OCI-LY7 (cell line): ENCODE measurements around the gene ZBTB40.

Source experiments
- CTCF ChIP-seq: fragments of 200-600 bp; sonication (generic); conservative IDR thresholded peaks from 2 replicates; pipeline ENCODE4 v1.5.1; 2014; ENCODE audit warnings: mild to moderate bottlenecking, antibody characterized with exemption, low read length, moderate library complexity, mixed read lengths
- EZH2phosphoT487 ChIP-seq: fragments of 200-600 bp; sonication (generic); IDR thresholded peaks from 2 replicates; pipeline ENCODE4 v1.6.1; 2018; ENCODE audit warnings: low read depth, borderline replicate concordance, mild to moderate bottlenecking, mixed run types, antibody characterized with exemption, low read length, moderate library complexity, mixed read lengths

DNA sequence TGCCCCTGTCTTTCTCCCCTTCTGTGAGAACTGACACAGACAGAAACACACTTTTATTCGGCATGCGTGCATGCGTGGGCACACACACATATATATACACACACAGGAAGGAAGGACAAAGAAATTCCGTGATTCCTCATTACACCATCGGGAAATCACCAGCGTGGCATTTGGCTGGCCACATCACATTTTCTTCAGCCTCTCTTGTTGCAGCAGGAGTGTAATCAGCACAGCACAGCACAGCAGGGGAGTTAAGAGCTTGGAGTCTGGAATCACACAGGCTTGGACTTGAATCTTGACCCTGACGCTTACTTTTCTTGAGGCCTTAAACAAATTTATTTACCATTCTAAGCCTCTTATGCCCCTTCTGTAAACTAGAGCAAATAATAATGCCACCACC is 66.3 kb downstream of the ZBTB40 start:
- TF ChIP-seq CTCF (no peak), EZH2phosphoT487 (no peak)
